Activated CD8-positive, alpha-beta memory T cell treated with anti-CD3 and anti-CD28 coated beads for 1 hour (primary cell): ENCODE measurements around the gene ARL3.
"Not testable (repeated sequence)": the region's sequence is repeated elsewhere in the genome, so short reads cannot be mapped to it uniquely, and the experiment has no call there.

Experiments
- DNase-seq, 2 donors: peaks; one replicate each; pipeline ENCODE4 v3.0.0-alpha.2; 2020; ENCODE audit warnings: low read depth in 1 of 2; ENCODE audit errors: extremely low read depth in 1 of 2

Gene ARL3

DNA sequence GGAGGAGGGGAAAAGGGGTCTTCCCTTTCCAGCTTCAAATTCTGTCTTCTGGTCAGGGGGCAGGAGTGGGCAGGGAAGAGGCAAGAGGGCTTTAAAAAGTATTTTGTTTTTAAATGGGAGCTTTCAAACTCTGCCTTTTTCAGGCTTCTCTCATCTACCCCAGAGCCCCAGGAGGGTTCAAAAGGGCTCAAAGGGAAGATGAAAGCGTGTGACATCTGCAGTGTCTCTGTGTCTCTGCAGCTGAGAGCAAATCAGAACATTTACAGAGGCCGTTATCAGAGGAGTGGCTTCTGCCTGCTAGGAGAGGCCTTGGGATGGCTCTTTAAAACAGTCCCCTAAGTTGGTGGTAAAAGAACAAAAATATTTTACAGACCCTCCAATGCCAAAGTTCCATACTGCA is 39.6 kb downstream of the ARL3 start:
- DNase-seq, result no peak

DNA sequence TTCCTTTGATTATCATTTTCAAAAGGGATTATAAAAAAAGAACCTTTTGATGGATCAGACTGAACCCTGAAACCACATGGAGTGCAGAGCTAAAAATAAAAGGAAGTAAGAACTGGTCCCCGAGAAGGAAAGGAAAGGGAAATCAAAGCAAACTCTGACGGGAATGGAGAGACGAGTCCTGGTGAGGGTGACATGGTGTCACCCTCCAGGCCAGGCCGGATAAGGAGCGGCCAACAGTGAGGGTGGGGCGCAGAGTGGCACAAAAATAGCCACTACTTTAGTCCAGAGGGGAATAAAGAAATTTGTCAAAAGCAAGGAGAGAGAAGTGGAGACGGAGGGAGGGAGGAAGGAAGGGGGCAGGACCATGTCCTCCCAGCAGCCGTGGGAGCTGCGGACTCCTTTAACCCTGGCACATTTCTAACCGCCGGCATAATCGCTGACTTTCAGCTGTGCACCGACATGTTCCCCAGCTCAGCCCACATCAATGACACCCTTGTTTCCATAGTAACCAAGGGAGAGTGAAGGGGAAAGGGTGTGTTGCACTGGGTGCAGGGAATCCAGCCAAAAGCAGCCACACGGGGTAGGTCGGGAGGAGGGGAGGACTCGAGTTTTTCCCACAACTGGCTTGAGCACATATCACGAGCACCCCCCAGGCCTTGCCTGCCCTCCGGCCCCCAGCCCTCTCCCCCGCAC is 40.2 kb downstream of the ARL3 start:
- peak; percentile 42 to 43 for DNase-seq

DNA sequence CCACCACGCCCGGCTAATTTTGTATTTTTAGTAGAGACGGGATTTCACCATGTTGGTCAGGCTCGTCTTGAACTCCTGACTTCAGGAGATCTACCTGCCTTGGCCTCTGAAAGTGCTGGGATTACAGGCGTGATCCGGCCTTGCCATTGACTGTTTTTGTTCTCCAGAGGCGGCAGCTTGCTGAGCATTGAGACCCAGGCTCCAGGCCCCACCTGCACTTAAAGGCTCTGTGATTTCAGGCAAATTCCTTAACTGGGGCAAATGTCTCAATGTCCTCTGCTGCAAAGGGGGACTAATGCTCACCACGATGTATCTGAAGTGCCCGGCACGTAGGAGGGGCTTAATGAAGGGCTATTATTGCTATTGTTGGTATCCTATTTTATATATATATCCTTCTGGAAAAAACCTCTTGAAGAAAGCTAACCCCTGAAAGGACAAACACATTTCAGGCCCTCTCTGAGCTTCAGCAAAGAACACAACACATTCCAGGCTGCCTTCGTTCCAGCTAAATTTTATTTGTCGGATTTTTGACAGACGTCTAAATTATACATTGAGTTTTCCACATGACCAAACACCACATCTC is 40.9 kb downstream of the ARL3 start:
- no peak for DNase-seq

DNA sequence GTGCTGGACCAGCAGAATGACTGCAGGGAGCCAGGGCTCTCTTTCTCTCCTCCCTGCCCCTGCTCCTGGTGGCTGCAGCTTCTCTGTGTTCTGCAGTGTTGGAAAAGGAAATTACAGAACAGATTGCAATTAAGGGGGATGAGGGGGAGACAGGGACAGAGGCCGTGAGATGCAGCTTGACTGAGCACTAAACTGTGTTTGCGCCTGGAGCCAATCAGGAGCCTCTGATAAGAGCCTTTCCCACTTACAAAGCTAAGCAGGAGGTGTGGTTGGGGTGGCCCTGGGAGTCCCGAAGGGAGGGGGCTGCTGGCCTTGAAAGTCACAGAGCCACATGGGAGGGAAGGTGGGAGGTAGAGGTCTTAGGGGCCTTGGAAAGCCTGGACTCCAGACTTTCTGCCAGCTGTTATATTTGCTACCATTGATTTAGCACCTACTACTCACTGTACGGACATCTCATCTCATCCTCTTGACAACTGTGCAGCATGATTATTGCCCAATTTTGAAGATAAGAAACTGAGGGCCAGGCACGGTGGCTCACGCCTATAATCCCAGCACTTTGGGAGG is 43.2 kb downstream of the ARL3 start:
- DNase-seq, result no peak

DNA sequence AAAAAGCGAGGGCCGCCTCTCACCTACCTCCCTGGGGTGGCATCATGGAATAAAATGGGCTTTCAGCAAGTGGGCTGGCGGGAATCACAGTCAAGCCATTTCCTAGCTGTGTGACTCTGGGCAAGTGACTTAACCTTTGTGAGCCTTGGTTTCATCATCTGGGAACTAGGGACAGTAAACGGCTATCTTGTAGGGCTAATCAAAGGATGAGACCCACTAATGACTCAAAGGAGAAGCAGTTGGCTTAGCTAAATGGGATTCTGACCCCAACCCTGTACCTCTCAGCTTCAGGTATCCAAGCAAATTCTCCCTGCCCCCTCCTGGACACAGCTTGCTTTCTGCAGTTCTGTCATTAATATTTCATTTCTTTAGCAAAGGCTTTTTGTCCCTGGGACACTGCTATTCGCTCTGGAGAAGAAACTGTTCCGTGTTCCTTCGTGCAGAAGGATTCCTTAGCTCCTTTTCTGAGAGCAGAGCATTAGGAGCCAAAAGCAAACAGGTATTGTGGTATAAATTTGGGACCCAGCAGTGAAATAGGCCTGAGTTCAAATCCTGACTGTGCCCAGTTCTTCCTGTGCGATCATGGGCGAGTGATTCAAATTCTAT is 44.0 kb downstream of the ARL3 start:
- DNase-seq, result no peak

DNA sequence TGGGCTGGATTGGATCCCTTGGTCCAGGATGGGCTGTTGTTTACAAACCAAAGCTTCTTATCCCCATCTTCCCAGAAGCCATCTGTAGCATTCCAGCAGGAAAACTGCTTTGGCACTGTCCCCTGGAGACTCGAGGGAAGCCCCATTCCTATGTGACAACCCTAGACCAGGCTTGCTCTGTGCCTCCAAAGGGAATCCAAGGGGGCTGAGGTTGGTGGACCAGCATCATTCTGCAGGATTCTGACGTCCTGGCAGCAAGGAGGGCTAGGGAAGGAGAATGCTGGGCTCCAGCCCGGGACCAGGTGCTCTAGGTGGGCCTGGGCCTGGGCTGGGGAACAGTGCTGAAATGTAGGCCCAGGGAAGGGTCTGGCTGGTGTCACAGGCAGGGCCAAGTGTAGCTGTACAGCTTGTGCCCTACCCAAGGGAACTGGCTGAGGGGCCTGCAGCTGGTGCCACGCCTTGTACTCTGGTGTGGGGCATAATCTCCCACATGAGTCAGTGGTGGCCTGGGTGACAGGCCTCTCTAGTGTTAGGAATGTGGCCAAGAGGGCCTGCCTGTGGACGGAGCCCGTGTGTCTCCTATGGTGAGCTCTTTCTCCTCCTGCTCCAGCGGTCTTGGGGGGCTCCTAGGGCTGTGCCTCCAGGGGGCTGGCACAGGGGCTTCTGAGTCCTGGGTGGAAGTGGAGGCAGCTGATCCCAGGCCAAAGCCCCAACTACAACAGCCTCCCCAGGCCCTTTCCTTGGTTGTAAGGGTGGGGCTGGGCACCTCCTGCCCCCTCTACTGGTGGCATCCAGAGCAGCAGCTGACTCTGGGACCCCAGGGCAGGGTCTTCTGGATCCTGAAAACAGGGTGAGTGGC is 44.8 kb downstream of the ARL3 start:
- no peak for DNase-seq

DNA sequence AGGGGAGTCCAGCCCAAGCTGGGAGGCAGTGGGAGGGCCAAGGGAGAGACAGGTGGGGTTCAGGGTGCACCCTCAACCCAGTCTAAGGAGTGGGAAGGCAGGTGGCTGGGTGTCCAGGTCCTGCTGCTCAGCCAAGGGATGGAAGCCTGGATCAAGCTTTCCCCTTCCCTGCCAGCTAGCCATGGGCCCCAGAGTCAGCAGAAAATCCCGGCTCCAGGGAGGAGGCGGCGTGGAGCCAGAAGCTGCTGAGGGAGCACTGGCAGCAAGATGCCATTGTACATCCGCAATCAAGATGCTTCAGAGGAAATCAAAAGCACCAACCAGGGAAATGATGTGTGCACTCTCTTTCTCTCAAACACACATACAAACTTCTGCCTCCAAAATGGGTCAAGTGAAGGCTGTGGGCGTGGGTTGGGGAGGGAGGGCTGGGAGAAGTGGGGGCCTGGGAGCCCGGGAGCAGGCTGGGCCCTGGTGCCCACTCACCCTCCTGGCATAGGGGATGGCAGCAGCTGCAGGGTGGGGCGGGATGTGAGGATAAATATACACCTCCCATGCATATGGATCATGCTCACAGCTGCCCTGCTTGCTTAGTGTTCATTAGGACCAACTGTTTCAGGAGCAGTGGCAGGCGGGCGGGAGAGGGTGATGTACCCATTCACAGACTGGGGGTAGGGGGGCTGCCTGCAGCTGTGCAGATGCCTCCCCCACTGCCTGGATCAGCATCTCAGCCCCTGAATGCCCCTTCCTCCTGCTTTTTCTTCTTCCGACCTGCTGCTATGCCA is 45.7 kb downstream of the ARL3 start:
- no peak for DNase-seq

DNA sequence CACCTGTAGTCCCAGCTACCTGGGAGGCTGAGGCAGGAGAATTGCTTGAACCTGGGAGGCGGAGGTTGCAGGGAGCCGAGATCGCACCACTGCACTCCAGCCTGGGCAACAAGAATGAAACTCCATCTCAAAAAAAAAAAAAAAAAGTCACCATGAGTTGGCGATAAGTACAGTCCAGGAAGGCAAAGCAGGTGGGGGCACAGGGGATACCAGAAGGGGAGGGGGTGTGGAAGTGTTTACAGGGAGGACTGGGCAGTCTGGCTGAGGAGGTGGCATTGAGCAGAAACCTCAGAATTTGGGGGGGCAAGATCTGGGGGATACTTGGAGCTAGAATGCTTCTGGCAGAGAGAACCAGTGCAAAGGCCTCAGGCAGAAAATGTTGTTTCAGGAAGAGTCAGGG is 46.8 kb downstream of the ARL3 start:
- DNase-seq, result not testable (repeated sequence)

DNA sequence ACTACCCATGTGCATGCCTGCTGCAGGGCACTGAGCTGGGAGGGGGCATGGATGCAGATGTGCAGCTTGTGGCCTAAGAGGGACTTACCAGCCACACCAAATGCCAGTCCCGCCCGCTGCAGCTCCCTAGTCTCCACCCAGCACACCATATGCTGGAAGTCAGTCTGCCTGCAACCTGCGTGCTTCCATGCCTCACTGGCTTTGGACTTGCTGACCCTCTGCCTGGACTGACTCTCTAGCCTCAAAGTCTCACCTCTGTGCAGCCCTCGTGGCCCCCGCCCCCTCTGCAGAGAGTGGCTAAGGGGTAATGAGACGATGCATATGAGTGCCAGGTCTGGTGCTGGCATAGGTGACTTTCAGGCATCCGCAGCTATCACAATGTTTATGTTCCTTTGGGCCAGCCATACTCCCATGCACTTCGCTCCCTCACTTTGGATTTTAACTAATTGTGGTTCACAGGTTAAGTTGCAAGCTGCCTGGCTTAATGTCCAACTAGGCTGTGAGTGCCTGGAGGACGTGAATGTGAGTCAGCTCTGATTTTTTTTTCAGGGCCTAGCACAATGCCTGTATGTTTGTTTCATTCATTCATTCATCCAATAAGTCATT is 48.2 kb downstream of the ARL3 start:
- no peak for DNase-seq

DNA sequence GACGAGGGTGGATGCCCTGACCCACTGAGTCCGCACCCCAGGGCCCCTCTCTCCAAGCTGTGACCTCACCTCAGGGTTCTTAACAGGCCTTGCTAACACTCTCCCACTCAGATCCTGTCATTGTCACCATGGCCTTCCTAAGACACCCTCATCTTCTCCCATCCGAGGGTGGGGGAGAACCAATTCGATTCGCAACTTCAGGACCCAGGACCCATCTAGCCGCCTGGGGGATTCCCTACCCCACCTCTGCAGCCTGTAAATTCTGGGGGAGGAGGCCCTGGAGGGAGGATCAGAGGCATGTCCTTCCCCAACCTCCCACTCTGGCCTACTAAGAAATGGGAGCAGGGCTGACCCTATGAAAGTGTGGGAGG is 52.6 kb downstream of the ARL3 start:
- no peak for DNase-seq

DNA sequence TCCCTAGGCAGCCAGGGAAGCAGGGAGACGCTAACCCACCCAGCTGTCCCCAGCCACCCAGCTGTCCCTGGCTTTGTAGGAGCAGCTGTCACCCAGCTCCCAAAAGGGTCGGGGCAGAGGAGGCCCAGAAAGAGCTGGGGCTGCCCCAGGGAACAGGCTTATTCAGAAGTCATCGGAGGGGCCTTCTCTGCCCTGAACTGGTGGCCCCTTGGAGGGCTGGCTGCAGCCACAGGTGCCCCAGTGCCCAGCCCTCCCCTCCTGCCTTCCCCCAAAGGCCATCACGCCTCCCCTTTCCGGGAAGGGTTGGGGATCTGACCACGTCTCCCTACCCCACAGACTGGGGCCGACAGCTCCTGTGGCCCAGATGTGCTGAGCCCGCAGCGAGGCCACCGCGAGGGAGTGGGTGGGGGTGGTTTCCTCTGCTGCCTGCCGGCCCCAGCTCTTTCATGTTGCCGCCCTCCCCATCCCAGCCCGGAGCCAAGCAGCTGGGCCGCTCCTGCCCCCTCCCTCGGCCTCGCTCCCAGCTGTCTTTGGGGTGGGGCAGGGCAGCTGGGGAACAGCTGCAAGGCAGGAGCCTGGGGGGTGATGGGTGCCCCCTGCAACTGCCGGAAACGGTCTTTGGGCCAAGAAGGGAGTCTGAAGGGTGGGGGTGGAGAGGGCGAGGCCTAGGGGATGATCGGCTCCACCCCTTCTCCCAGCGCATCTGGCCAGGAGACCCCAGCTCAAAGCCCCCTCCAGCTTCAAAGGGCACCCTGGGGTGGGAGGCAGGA is 53.1 kb downstream of the ARL3 start:
- DNase-seq, result peak in 1 of 2 donors; percentile 30

DNA sequence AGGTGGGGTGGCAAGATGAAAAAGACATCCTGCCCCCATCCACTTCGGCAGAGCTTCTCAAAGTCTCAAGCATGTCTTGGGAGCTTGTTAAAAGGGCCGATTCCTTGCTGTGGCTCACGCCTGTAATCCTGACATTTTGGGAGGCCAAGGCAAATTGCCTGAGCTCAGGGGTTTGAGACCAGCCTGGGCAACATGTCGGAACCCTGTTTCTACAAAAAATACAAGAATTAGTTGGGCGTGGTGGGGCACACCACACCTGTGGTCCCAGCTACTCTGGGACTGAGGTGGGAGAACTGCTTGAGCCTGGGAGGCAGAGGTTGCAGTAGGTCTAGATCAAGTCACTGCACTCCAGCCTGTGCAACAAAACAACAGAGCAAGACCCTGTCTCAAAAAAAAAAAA is 55.4 kb downstream of the ARL3 start:
- no peak for DNase-seq

DNA sequence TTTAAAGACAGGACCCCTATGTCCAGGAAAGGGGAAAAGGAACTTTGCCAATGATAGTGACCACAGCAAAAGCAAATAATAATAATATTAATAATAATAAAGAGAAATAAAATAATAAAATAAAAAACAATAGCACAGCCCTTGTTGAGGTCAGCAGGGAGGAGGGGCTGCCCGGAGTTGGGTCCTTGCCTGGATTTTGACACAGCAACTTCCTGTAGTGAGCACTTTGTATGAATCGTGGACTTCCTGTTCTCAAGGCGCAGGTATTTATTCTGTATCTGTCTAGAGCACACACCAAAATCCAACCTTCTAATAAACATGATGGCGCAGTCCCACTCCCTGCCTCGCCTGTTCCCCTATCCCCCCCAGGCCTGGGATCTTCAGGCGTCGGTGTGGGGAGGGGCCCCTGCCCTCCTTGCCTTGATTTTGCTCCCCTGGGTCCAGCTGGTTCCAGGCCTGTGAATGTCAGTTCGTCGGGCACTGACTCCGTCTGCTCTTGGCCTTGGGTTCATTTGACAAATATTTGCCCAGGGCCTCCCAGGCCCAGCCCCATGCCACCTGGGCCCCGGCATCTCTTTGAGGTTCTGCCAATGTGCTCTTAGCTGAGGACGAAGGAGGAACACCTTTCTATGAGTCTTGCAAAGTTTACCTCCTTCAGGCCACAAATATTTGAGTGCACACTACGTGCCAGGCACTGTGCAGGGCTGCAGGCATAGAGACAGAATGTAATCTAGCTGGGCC is 56.0 kb downstream of the ARL3 start:
- DNase-seq, result no peak

DNA sequence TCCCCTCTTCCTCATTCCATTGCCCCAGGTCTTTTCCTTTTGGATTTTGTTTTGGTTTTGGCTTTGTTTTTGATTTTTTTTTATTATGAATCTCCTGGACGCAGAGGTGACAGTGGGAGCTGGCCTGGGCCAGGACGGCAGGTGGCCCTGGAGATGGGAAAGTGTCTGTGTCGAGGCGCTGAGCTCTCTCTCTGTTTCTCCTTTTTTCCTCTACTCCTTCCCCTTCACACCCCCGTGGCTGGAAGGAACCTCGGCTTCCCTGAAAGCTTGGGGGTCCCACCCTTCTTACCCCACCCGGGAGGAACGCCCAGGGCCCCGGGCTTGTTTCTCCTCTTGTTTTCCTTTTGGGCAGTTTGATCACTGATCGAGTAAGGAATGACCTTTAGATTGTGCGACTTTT is 56.7 kb downstream of the ARL3 start:
- no peak for DNase-seq

DNA sequence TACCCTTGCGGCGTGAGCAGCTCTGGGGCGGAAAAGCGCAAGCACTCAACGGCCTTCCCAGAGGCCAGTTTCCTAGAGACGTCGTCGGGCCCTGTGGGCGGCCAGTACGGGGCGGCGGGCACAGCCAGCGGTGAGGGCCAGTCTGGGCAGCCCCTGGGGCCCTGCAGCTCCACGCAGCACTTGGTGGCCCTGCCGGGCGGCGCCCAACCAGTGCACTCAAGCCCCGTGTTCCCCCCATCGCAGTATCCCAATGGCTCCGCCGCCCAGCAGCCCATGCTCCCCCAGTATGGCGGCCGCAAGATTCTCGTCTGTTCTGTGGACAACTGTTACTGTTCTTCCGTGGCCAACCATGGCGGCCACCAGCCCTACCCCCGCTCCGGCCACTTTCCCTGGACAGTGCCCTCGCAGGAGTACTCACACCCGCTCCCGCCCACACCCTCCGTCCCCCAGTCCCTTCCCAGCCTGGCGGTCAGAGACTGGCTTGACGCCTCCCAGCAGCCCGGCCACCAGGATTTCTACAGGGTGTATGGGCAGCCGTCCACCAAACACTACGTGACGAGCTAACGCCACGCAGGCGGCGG is 57.3 kb downstream of the ARL3 start:
- no peak for DNase-seq

DNA sequence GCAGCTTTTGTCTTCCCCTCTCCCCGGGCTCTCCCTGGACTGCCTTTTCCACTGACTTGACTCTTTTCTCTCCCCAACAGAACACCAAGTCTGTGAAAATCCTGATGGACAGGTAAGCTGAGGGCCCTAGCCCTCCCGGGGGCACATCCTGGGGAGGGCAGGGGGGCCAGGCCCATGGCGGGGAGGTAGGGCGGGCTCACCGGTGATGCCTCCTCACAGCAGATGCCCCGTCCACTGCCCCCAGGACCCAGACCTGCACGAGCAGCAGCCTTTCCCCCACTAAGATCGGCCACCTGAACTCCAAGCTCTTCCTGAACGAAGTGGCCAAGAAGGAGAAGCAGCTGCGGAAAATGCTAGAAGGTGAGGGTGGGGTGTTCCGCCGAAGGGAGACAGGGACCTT is 58.2 kb downstream of the ARL3 start:
- no peak for DNase-seq

DNA sequence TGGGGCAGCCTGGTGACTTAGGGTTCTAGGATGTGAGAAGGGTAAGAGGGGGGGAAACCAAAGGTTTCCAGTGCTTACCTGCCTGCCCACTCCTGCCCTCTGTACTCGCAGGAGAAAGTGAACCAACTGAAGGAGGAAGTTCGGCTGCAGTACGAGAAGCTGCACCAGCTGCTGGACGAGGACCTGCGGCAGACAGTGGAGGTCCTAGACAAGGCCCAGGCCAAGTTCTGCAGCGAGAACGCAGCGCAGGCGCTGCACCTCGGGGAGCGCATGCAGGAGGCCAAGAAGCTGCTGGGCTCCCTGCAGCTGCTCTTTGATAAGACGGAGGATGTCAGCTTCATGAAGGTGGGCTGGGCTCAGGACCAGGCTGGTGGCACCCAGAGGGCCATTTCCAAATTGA is 59.2 kb downstream of the ARL3 start:
- DNase-seq, result no peak

DNA sequence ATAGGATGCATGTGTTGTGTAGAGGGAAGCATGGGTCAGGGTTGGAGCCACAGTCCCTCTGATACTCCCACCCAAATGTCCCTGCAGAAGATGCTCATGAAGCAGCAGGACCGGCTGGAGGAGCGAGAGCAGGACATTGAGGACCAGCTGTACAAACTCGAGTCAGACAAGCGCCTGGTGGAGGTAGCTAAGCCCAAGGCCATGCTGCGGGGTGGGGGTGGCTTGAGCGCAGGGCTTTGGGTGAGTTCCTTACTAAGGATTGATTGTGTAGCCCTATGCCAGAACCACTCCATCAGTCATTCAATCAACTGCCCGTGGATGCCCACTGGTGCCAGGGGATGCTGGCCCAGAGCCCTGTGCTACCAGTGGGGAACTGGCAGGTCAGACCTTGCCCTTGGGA is 59.6 kb downstream of the ARL3 start:
- DNase-seq, result no peak
